Measurements from ENCODE around the gene EYA2. TPM values are rescaled to one million over a fixed set of nuclear protein-coding genes. Genes with fewer than 3 reads are reported as not detected.
"Not testable (repeated sequence)": the region's sequence is repeated elsewhere in the genome, so short reads cannot be mapped to it uniquely, and the experiment has no call there.

The EYA2 gene
- total RNA-seq, 4 donors from 2014 or later = 2.0 to 11.0 (median 5.6) TPM

DNA sequence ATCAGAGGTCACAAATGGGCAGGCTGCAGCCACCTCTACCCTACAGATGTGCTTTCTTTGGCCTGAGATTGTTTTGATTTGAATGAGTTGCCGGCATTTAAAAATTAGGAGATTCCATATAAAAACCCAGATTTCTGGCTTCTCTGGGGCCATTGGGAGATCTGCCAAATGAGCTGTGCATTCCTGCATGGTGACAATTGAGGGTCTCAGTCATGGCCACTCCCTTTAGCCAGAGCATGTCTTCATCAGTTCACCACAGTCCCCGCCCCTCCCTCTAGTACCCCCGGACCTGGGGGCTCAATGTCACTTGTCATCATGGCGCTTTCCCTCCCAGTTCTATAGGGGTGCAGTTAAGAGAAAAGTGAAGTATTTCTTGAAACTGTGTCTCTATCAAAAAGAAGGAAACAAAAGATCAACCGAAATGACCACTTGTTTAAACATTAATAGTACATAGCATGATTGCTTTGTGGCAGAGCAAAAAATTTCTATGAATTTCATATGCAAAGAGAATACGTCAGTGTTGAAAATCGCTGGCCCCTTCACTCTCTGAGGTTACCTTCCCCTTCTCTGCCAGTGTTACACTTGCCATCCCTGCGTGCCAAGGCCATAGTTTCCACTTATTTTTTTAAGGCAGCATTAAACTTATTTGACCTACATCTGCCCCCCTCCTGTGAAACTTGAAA is 21.1 kb downstream of the EYA2 start:
- no peak for DNase-seq
- TF ChIP-seq, protein P1, sequence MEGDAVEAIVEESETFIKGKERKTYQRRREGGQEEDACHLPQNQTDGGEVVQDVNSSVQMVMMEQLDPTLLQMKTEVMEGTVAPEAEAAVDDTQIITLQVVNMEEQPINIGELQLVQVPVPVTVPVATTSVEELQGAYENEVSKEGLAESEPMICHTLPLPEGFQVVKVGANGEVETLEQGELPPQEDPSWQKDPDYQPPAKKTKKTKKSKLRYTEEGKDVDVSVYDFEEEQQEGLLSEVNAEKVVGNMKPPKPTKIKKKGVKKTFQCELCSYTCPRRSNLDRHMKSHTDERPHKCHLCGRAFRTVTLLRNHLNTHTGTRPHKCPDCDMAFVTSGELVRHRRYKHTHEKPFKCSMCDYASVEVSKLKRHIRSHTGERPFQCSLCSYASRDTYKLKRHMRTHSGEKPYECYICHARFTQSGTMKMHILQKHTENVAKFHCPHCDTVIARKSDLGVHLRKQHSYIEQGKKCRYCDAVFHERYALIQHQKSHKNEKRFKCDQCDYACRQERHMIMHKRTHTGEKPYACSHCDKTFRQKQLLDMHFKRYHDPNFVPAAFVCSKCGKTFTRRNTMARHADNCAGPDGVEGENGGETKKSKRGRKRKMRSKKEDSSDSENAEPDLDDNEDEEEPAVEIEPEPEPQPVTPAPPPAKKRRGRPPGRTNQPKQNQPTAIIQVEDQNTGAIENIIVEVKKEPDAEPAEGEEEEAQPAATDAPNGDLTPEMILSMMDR (IDR thresholded peaks at IDR 0.05) = no peak
- TF ChIP-seq POLR2A (IDR thresholded peaks at IDR 0.05) = no peak
- Histone ChIP-seq H3K4me3 (no peak overlapping the region), H3K36me3 (no peaks in the 10 kb centered on the region), H3K4me1 (no peaks in the 10 kb centered on the region), H3K27ac (no peak overlapping the region), H3K27me3 (no peaks in the 10 kb centered on the region), H3K9me3 (no peaks in the 10 kb centered on the region)
- intact Hi-C loops (cut with DNase I; ENCODE audit: low total_unique reads) = no loop called here

DNA sequence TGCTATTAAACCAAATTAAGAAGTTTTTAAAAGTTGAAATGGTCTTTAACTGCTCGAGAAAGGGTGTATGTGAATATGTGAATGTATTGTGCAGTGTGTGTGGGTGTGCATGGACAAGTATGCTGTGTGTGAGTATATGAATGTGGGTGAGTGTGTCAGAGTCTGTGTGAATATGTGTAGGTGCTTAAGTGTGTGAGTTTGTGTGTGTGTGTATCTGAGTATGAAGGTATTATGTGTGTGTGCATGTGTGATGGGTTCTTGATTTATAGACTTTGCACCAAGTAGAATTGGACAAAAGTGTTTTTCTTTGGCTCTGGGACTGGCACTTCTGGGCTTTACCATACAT is 21.6 kb downstream of the EYA2 start:
- Histone ChIP-seq H3K4me3 (no peak overlapping the region), H3K36me3 (no peaks in the 10 kb centered on the region), H3K27ac (no peak overlapping the region), H3K27me3 (no peaks in the 10 kb centered on the region), H3K4me1 (no peaks in the 10 kb centered on the region), H3K9me3 (no peaks in the 10 kb centered on the region)
- intact Hi-C loops (cut with DNase I; ENCODE audit: low total_unique reads) = no loop called here
- no peak for DNase-seq
- TF ChIP-seq POLR2A (IDR thresholded peaks at IDR 0.05) = no peak
- TF ChIP-seq, protein P1 (IDR thresholded peaks at IDR 0.05) = no peak

GRCh38 chr20:46917155-46917554 is 22.5 kb downstream of the EYA2 start:
- intact Hi-C loops (cut with DNase I; ENCODE audit: low total_unique reads) = no loop called here
- no peak for TF ChIP-seq POLR2A (IDR thresholded peaks at IDR 0.05)
- TF ChIP-seq, protein P1 (IDR thresholded peaks at IDR 0.05) = no peak
- no peak for DNase-seq
- no peak overlapping the region for H3K27ac ChIP-seq
- H3K4me3 ChIP-seq = no peak overlapping the region
- H3K27me3 ChIP-seq = no peaks in the 10 kb centered on the region
- H3K36me3 ChIP-seq = no peaks in the 10 kb centered on the region
- H3K4me1 ChIP-seq = no peaks in the 10 kb centered on the region
- no peaks in the 10 kb centered on the region for H3K9me3 ChIP-seq

GRCh38 chr20:46920114-46920513 is 25.5 kb downstream of the EYA2 start:
- no peak overlapping the region for H3K27ac ChIP-seq
- no peak for TF ChIP-seq POLR2A (IDR thresholded peaks at IDR 0.05)
- H3K4me3 ChIP-seq = no peak overlapping the region
- no peaks in the 10 kb centered on the region for H3K27me3 ChIP-seq
- no peaks in the 10 kb centered on the region for H3K4me1 ChIP-seq
- intact Hi-C loops (cut with DNase I; ENCODE audit: low total_unique reads) = no loop called here
- H3K36me3 ChIP-seq = no peaks in the 10 kb centered on the region
- no peaks in the 10 kb centered on the region for H3K9me3 ChIP-seq
- no peak for DNase-seq

DNA sequence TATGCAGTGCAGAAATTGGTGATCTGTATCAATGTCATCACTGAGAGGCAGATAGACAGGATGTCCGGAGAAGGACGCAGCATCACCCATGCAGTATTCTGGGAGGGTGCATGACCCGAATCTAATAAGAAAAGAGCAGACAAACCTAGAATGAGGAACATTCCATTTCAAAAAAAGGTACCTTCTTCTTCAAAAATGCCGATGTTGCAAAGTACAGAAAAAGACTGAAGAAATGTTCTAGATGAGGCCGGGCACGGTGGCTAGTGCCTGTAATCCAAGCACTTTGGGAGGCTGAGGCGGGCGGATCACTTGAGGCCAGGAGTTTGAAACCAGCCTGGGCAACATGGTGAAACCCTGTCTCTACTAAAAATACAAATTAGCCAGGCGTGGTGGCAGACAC is 28.2 kb downstream of the EYA2 start:
- H3K4me3 ChIP-seq; H3K36me3 ChIP-seq; H3K27ac ChIP-seq; DNase-seq; intact Hi-C loops (cut with DNase I; ENCODE audit: low total_unique reads); H3K4me1 ChIP-seq; H3K9me3 ChIP-seq; H3K27me3 ChIP-seq: not testable (repeated sequence)

DNA sequence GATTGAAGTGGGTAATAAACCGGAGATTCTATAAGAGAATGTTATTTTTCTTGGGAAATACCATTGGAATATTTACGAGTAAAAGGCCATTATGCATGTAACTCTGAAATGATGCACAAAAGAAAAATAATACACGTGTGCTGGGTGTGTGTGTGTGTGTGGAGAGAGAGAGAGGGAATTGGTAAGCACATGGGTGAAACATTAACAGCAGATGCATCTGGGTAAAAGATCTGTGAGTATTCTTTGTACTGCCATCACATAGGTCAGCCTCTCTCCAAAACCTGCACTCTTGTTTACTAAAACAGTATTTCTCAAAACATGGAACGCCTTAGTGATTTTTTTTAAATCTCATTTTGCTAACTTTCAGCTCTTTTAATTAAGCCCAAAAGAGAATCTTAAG is 28.9 kb downstream of the EYA2 start:
- Histone ChIP-seq H3K9me3 (no peaks in the 10 kb centered on the region), H3K27me3 (no peaks in the 10 kb centered on the region), H3K36me3 (no peaks in the 10 kb centered on the region), H3K4me3 (no peak overlapping the region), H3K27ac (no peak overlapping the region), H3K4me1 (no peaks in the 10 kb centered on the region)
- intact Hi-C loops (cut with DNase I; ENCODE audit: low total_unique reads) = no loop called here
- TF ChIP-seq POLR2A (IDR thresholded peaks at IDR 0.05) = no peak
- TF ChIP-seq, protein P1 (IDR thresholded peaks at IDR 0.05) = no peak
- no peak for DNase-seq
